ENCODE data around the gene KRTAP5-5. TPM values are rescaled to one million over a fixed set of nuclear protein-coding genes. Genes with fewer than 3 reads are reported as not detected.

Gene KRTAP5-5
- total RNA-seq, 1 donor from 2014 or later, result not detected

- intact Hi-C loops (cut with DNase I), result no loop called here
- no peaks in the 10 kb centered on the region for H3K4me1 ChIP-seq
- H3K9me3 ChIP-seq, result no peaks in the 10 kb centered on the region
- ATAC-seq, result no peak
- H3K4me3 ChIP-seq, result no peak overlapping the region
- no peak for TF ChIP-seq CTCF (IDR thresholded peaks at IDR 0.05)
- H3K36me3 ChIP-seq, result no peaks in the 10 kb centered on the region
- no peak for DNase-seq
- H3K27ac ChIP-seq, result no peak overlapping the region
- H3K27me3 ChIP-seq, result no peaks in the 10 kb centered on the region
Observed at GRCh38 chr11:1639666-1640065, 10.1 kb downstream of the KRTAP5-5 start.

GRCh38 chr11:1640076-1640946, 10.7 kb downstream of the KRTAP5-5 start:
- peak; percentile 76 for TF ChIP-seq CTCF (IDR thresholded peaks at IDR 0.05)
- no peak overlapping the region for H3K27ac ChIP-seq
- H3K4me1 ChIP-seq, result no peaks in the 10 kb centered on the region
- DNase-seq, result no peak
- intact Hi-C loops (cut with DNase I), result no loop called here
- no peaks in the 10 kb centered on the region for H3K9me3 ChIP-seq
- peak; percentile 76 for ATAC-seq
- H3K27me3 ChIP-seq, result no peaks in the 10 kb centered on the region
- H3K36me3 ChIP-seq, result no peaks in the 10 kb centered on the region
- H3K4me3 ChIP-seq, result no peak overlapping the region

- H3K27ac ChIP-seq, result no peak overlapping the region
- H3K36me3 ChIP-seq, result no peaks in the 10 kb centered on the region
- no peaks in the 10 kb centered on the region for H3K27me3 ChIP-seq
- no peak for TF ChIP-seq CTCF (IDR thresholded peaks at IDR 0.05)
- no peaks in the 10 kb centered on the region for H3K9me3 ChIP-seq
- H3K4me1 ChIP-seq, result no peaks in the 10 kb centered on the region
- DNase-seq, result no peak
- intact Hi-C loops (cut with DNase I), result no loop called here
- no peak for ATAC-seq
- no peak overlapping the region for H3K4me3 ChIP-seq
Observed at GRCh38 chr11:1641096-1641495, 11.5 kb downstream of the KRTAP5-5 start.

- no peak overlapping the region for H3K4me3 ChIP-seq
- DNase-seq (no peak), ATAC-seq (no peak)
- H3K9me3 ChIP-seq, result no peaks in the 10 kb centered on the region
- H3K27ac ChIP-seq, result no peak overlapping the region
- no peaks in the 10 kb centered on the region for H3K36me3 ChIP-seq
- no peak for TF ChIP-seq CTCF (IDR thresholded peaks at IDR 0.05)
- no peaks in the 10 kb centered on the region for H3K27me3 ChIP-seq
- intact Hi-C loops (cut with DNase I), result no loop called here
- H3K4me1 ChIP-seq, result no peaks in the 10 kb centered on the region
Observed at GRCh38 chr11:1642288-1643145, 12.9 kb downstream of the KRTAP5-5 start.

GRCh38 chr11:1643146-1643690, 13.6 kb downstream of the KRTAP5-5 start:
- Histone ChIP-seq H3K4me1 (no peaks in the 10 kb centered on the region), H3K36me3 (no peaks in the 10 kb centered on the region), H3K4me3 (no peak overlapping the region), H3K9me3 (no peaks in the 10 kb centered on the region), H3K27ac (no peak overlapping the region), H3K27me3 (no peaks in the 10 kb centered on the region)
- ATAC-seq, result no peak
- TF ChIP-seq CTCF (IDR thresholded peaks at IDR 0.05), result no peak
- DNase-seq, result no peak
- intact Hi-C loops (cut with DNase I), result no loop called here

Measured in upper lobe of right lung (tissue), 1 donor.